ENCODE measurements around the gene DOC2A. TPM values are rescaled to one million over a fixed set of nuclear protein-coding genes. Genes with fewer than 3 reads are reported as not detected.
"Not testable (repeated sequence)": the region's sequence is repeated elsewhere in the genome, so short reads cannot be mapped to it uniquely, and the experiment has no call there.

Gene DOC2A
- total RNA-seq, 2 experiments from 2014 or later = not detected

DNA sequence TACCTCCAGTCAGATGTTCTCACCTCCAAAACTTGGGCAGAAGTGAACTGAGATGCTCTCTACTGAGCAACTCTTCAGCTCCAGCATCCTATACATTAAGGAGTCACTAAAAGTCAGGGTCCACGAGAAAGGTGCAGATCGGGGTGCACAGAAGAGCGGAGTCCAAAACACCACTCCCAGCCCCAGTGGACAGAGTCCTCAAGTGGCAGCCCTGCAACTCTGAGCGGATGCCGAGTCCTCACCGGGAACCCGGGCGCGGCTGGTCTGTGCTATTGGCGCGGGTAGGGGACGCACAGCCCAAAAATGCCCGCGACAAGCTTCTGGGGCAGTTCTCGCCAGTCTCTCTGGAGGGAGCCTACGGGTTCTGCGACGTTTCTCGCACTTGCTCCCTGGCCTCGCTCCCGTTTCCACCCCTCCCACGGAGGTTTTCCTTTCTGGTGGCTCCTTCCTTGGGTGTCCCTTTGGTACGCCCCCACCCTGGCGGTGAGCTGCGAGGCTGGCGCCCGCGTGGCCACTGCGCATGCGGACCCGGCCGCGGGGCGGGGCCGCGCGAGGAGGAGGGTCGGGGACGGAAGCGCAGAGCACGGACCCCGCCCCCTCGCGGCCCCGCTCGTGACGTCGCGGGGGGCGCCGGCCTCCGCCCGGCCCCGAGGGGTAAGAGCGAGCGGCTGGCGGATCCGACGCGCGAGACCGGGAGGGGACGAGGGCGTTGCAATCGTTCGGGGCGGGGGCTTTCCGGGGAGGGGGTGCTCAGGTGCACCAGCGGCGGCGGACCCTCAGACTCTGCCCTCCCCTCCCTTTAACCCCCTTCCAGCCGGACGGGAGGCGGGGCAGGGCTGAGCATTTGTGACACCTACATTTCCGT, 49.1 kb downstream of the DOC2A start, which contains the start of gene TMEM219:
TSS of gene TMEM219 (plus strand) at position 601 of the 865 bp plus-strand sequence. CDS start 1,065 bp downstream, outside the sequence.
- Mint-ChIP-seq H3K27ac (peak within 1 kb of the TSS; percentile 87), H3K4me3 (peak within 1 kb of the TSS; percentile 81), H3K4me1 (peaks cover 16% of the 10 kb centered on the region), H3K9me3 (no peaks in the 10 kb centered on the region), H3K27me3 (no peaks in the 10 kb centered on the region), H3K36me3 (peaks cover 5% of the 10 kb centered on the region)
- DNase-seq = peak; percentile 99
- peak; percentile 96 for ATAC-seq (ENCODE audit: low read depth)
- POLR2A ChIA-PET = interaction anchor here (0.5 to 3.4 kb wide), 18 partner anchors 10 to 1097 kb away, joined by 3 to 72 read pairs (median 3); partner anchors contain the start of genes ALDOA, ASPHD1, CDIPT and HIRIP3

DNA sequence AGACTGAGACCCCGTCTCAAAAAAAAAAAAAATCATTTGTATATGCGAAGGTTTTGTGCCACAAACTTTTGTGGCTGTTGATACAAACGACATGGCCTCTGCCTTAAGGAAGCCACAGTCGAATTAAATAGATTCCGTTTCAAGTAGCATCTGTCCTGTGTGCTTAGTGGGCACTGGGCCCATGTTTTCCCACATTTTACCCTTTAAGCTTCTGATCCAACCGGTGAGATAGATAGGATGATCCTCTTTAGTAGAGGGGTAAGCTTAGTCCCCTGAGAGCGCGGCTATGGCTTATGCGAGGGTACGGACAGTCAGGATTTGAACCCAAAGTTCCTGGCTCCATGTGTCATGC, 49.7 kb downstream of the DOC2A start:
- POLR2A ChIA-PET = interaction anchor here (0.5 to 3.4 kb wide), 14 partner anchors 13 to 295 kb away, joined by 3 to 72 read pairs (median 4); partner anchors contain the start of genes ALDOA, ASPHD1, CDIPT and HIRIP3
- H3K4me3 Mint-ChIP-seq = peak overlapping the region; percentile 81
- DNase-seq (no peak), ATAC-seq (ENCODE audit: low read depth) (no peak)
- H3K9me3 Mint-ChIP-seq = no peaks in the 10 kb centered on the region
- H3K4me1 Mint-ChIP-seq = peaks cover 15% of the 10 kb centered on the region
- no peaks in the 10 kb centered on the region for H3K27me3 Mint-ChIP-seq
- peak overlapping the region; percentile 87 for H3K27ac Mint-ChIP-seq
- peaks cover 4% of the 10 kb centered on the region for H3K36me3 Mint-ChIP-seq

DNA sequence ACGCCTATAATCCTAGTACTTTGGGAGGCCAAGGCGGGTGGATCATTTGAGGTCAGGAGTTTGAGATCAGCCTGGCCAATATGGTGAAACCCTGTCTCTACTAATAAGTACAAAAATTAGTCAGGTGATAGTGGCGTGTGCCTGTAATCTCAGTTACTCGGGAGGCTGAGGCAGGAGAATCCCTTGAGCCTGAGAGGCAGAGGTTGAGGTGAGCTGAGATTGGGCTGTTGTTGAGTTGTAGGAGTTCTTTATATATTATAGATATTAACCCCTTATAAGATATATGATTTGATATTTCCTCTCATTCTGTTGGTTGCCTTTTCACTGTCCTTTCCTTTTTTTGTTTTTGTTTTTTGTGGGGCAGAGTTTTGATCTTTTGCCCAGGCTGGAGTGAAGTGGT, 51.0 kb downstream of the DOC2A start:
- H3K4me3 Mint-ChIP-seq; ATAC-seq (ENCODE audit: low read depth); H3K9me3 Mint-ChIP-seq; H3K27ac Mint-ChIP-seq; H3K27me3 Mint-ChIP-seq; H3K36me3 Mint-ChIP-seq; DNase-seq: not testable (repeated sequence)
- POLR2A ChIA-PET = interaction anchor here (0.9 kb wide), 1 partner anchor 51 kb away, joined by 3 read pairs; no protein-coding TSS in a partner anchor
- H3K4me1 Mint-ChIP-seq = peaks cover 13% of the 10 kb centered on the region

DNA sequence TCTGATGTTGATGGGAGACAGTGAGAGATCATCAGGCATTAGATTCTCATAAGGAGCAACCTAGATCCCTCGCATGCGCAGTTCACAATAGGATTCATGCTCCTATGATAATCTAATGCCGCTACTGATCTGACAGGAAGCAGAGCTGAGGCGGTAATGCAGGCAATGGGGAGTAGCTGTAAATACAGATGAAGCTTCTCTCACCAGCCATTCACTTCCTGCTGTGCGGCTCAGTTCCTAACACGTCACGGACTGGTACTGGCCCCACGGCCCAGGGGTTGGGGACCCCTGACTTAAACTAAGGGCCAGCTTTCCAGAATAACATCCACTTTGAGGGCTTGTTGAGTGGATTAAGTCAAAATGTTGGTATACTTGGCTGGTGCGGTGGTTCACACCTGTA, 51.5 kb downstream of the DOC2A start:
- Mint-ChIP-seq H3K27me3 (no peaks in the 10 kb centered on the region), H3K4me3 (no peak overlapping the region), H3K27ac (no peak overlapping the region), H3K36me3 (no peaks in the 10 kb centered on the region), H3K9me3 (no peaks in the 10 kb centered on the region), H3K4me1 (peaks cover 13% of the 10 kb centered on the region)
- DNase-seq = no peak
- ATAC-seq (ENCODE audit: low read depth) = no peak
- POLR2A ChIA-PET = interaction anchor here (0.9 kb wide), 1 partner anchor 51 kb away, joined by 3 read pairs; no protein-coding TSS in a partner anchor

DNA sequence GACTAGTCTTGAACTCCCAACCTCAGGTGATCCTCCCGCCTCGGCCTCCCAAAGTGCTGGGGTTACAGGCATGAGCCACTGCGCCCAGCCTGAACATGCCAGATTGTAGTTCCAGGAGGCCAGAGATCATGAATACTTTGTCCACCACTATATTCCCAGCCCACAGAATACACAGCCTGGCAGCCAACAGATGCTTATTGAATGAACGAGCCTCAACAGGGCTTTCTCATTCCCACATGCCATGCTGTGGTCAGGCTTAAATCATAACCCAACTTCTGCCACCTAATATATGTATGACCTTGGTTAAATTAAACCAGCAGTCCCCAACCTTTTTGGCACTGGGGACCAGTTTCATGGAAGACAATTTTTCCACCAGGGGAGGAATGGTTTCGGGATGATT, 52.1 kb downstream of the DOC2A start:
- no peak for DNase-seq
- Mint-ChIP-seq H3K27me3 (peaks cover 2% of the 10 kb centered on the region), H3K27ac (no peak overlapping the region), H3K4me3 (no peak overlapping the region), H3K36me3 (no peaks in the 10 kb centered on the region), H3K4me1 (peaks cover 13% of the 10 kb centered on the region), H3K9me3 (no peaks in the 10 kb centered on the region)
- POLR2A ChIA-PET = interaction anchor here (0.9 kb wide), 1 partner anchor 50 kb away, joined by 3 read pairs; no protein-coding TSS in a partner anchor
- ATAC-seq (ENCODE audit: low read depth) = no peak

Other genes starting within 250 kb of the DOC2A start
- gene ZG16, start 232.8 kb downstream of the DOC2A start, total RNA-seq = not detected
- gene KIF22, start 220.3 kb downstream of the DOC2A start, total RNA-seq = 100 to 1,000 TPM; 191 to 199 TPM
- gene MAZ, start 204.5 kb downstream of the DOC2A start, total RNA-seq = 100 to 1,000 TPM; 395 to 418 TPM
- gene PRRT2, start 198.8 kb downstream of the DOC2A start, total RNA-seq = 1 to 10 TPM; 2.2 to 2.3 TPM
- gene PAGR1, start 194.9 kb downstream of the DOC2A start, total RNA-seq = 10 to 100 TPM; 29.8 to 34.3 TPM
- gene MVP, start 190.6 kb downstream of the DOC2A start, total RNA-seq = 100 to 1,000 TPM; 130 to 136 TPM
- 10 to 100 TPM; 65.0 to 74.7 TPM for gene CDIPT, start 147.8 kb downstream of the DOC2A start, total RNA-seq
- not detected for gene SEZ6L2, start 111.5 kb downstream of the DOC2A start, total RNA-seq
- gene ASPHD1, start 110.5 kb downstream of the DOC2A start, total RNA-seq = under 1 TPM in 1 of 2 experiments, not detected in 1; 0.42 TPM
- 10 to 100 TPM; 49.7 to 50.0 TPM for gene KCTD13, start 84.8 kb downstream of the DOC2A start, total RNA-seq
- 10 to 100 TPM; 67.8 to 74.5 TPM for gene TMEM219, start 48.9 kb downstream of the DOC2A start, total RNA-seq
- gene TAOK2, start 37.2 kb downstream of the DOC2A start, total RNA-seq = 10 to 100 TPM; 51.6 to 53.4 TPM
- 10 to 100 TPM; 35.1 to 37.3 TPM for gene HIRIP3, start 15.4 kb downstream of the DOC2A start, total RNA-seq
- 100 to 1,000 TPM; 113 to 118 TPM for gene INO80E, start 14.8 kb downstream of the DOC2A start, total RNA-seq
- gene C16orf92, start 12.2 kb upstream of the DOC2A start, total RNA-seq = not detected
- 1 to 10 TPM; 3.9 to 5.5 TPM for gene TLCD3B, start 20.2 kb upstream of the DOC2A start, total RNA-seq
- gene ALDOA, start 54.7 kb upstream of the DOC2A start, total RNA-seq = 1,000 to 10,000 TPM; 1,486 to 1,632 TPM
- 100 to 1,000 TPM; 123 to 133 TPM for gene PPP4C, start 65.0 kb upstream of the DOC2A start, total RNA-seq
- gene TBX6, start 80.9 kb upstream of the DOC2A start, total RNA-seq = 1 to 10 TPM; 2.4 to 3.0 TPM
- 100 to 1,000 TPM; 135 to 139 TPM for gene YPEL3, start 85.2 kb upstream of the DOC2A start, total RNA-seq
- 10 to 100 TPM; 14.3 to 18.6 TPM for gene GDPD3, start 102.5 kb upstream of the DOC2A start, total RNA-seq
- 10 to 100 TPM; 77.6 to 81.4 TPM for gene MAPK3, start 112.2 kb upstream of the DOC2A start, total RNA-seq
- 1,000 to 10,000 TPM; 1,426 to 1,488 TPM for gene CORO1A, start 172.6 kb upstream of the DOC2A start, total RNA-seq
- 100 to 1,000 TPM; 122 to 145 TPM for gene BOLA2B, start 182.6 kb upstream of the DOC2A start, total RNA-seq
- gene SLX1A, start 182.8 kb upstream of the DOC2A start, total RNA-seq = 100 to 1,000 TPM in 1 of 2 experiments, 10 to 100 TPM in 1; 59.7 to 121 TPM
- 10 to 100 TPM; 31.8 to 32.3 TPM for gene SULT1A3, start 188.2 kb upstream of the DOC2A start, total RNA-seq
- 10 to 100 TPM; 19.0 to 30.7 TPM for gene NPIPB13, start 237.5 kb upstream of the DOC2A start, total RNA-seq